GM12874 (cell line): ENCODE data around the gene RASD1.

Experiments used
- TF ChIP-seq, protein P1 (sequence below): IDR thresholded peaks from 2 replicates; pipeline ENCODE4 v1.5.1; 2011; ENCODE audit warnings: low read depth, mild to moderate bottlenecking, control low read depth, low read length, moderate library complexity; ENCODE audit not compliant: insufficient read depth

Gene RASD1

DNA sequence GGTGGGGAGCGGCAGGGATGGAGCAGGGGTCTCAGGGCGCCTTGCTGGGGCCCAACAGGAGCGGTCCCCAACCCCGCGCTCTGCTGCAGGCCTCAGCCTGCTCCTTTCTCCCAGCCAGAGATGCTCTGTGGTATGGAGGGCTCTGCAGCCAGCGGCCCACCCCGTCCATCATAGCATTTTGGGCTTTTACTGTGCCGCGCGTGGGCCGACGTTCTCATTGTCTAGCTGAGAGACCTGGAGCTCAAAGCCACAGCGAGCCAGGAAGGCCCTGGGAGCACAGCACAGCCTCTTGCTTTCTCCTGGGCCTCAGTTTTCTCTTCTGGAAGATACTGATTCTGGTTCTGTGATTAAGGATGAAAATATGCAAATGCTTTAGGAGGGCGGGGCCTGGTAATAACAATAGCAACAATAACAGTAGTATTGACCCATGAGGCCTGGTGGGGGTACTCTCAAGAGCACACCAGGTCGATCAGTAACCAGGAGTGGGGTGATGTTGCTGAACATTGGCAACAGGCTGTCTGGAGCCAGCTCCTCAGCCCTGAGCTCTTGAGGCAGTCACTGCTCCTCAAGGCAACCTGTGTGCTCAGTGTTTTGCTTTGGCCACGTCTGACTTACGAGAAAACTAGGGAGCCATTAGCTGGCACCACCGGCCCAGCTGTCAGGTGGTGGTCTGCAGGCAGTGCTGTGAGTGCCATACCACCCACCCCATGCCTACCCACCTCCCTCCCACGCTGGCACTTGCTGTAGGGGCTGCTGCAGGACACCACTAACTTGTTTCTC is 1.1 kb upstream of the RASD1 start:
- TF ChIP-seq, protein P1, sequence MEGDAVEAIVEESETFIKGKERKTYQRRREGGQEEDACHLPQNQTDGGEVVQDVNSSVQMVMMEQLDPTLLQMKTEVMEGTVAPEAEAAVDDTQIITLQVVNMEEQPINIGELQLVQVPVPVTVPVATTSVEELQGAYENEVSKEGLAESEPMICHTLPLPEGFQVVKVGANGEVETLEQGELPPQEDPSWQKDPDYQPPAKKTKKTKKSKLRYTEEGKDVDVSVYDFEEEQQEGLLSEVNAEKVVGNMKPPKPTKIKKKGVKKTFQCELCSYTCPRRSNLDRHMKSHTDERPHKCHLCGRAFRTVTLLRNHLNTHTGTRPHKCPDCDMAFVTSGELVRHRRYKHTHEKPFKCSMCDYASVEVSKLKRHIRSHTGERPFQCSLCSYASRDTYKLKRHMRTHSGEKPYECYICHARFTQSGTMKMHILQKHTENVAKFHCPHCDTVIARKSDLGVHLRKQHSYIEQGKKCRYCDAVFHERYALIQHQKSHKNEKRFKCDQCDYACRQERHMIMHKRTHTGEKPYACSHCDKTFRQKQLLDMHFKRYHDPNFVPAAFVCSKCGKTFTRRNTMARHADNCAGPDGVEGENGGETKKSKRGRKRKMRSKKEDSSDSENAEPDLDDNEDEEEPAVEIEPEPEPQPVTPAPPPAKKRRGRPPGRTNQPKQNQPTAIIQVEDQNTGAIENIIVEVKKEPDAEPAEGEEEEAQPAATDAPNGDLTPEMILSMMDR: no peak

DNA sequence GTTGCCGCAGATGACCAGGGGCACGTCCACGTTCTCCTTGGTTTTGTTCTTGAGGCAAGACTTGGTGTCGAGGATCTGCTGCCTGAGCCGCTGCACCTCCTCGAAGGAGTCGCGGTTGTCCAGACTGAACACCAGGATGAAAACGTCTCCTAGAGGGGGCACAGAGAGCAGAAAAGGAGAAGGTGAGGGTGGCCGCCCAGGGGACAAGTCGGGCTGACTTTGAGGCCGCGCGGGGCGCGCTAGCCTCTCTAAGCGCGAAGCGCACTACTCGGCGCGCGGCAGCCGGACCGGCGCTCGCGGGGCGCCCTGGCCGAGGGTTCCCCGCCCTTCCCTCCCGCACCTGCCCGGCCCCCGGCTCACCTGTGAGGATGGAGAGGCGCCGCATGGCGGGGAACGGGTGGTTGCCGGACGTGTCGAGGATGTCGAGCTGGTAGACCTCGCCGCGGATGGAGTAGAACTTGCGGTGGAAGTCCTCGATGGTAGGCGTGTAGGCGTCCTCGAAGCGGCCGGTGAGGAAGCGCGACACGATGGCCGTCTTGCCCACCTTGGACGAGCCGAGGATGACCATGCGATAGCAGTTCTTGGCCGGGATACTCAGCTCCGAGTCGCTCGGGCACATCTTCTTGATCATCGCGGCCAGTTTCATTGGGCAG is 533 bp downstream of the RASD1 start:
- TF ChIP-seq, protein P1: no peak

- TF ChIP-seq, protein P1: no peak
These were observed 1.2 kb downstream of the RASD1 start for GRCh38 chr17:17494870-17495535.

DNA sequence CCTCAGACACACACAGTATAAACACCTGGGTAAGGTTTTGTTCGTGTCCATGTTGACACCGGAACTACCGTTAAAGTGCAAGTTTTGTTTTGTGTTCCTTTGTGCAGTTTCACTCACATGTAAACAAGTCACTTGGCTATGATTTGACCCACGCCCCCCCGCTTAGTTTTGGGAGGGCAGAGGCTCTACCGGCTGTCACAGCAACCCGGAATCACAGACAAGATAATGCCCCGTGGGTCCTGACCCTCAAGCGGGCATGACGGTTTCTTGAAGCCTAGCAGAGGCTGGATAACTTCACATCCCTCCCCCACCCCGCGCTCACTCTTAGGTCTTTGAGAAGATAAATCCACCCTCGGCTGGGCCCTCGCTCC is 1.7 kb downstream of the RASD1 start:
- TF ChIP-seq, protein P1: no peak

- TF ChIP-seq, protein P1: no peak
These were observed 2.2 kb downstream of the RASD1 start for GRCh38 chr17:17493986-17494466.

DNA sequence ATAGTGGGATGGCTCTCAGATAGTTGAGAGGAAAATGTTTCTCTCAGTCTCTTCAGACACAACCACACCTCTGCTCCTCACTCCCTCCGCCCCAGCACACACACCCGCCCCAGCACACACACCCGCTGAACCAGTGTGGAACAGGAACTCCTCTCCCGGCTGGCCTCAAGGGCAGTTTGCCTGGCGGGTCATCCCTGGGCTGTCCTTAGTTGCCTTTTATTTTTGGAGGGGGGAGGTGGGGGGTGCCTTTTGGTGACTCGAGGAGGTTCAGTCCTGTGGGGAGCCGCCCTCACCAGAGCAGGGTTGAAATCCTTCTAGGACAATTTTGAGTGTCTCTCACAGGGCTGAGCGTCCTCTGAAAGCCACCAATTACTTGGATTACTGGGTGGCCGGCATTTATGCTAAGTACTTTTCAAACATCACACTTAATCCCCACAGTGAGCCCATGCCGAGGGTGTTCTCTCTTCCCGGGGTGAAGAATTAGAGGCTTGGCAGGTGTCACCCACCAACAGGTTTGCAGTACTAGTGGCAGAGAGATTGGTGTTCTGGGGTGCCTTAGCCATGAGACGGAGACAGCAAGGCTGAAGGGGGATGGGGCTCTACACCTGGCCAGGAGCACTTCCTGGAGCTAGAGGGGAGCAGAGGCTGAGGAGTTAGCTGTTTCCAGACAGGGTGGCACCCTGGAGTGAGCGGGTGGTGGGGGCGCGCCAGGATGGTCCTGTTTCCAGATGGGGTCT is 2.8 kb downstream of the RASD1 start:
- TF ChIP-seq, protein P1: no peak

- TF ChIP-seq, protein P1: no peak
These were observed 3.6 kb downstream of the RASD1 start for GRCh38 chr17:17492571-17492970.
